Measurements from ENCODE around the gene PHIP. TPM values are rescaled to one million over a fixed set of nuclear protein-coding genes. Genes with fewer than 3 reads are reported as not detected.

Gene PHIP
- total RNA-seq, 4 donors from 2014 or later, result 12.1 to 34.5 (median 20.7) TPM

- in situ Hi-C loops (cut with MboI; ENCODE audit: low pct_ligation_motif_present in 1 of 4, low pct_unique_long_range_greater_than_20kb in 1 of 4, low sequenced_read_pairs in 3 of 4), result no loop called here
- DNase-seq, result no peak
- Histone ChIP-seq H3K9me3 (no peaks in the 10 kb centered on the region), H3K27ac (no peak overlapping the region), H3K36me3 (peaks cover 0 to 57% (median 23%) of the 10 kb centered on the region in 4 donors), H3K27me3 (no peaks in the 10 kb centered on the region), H3K4me1 (peaks cover 0 to 9% (median 2%) of the 10 kb centered on the region in 4 donors), H3K4me3 (no peak overlapping the region)
- TF ChIP-seq, protein P1, sequence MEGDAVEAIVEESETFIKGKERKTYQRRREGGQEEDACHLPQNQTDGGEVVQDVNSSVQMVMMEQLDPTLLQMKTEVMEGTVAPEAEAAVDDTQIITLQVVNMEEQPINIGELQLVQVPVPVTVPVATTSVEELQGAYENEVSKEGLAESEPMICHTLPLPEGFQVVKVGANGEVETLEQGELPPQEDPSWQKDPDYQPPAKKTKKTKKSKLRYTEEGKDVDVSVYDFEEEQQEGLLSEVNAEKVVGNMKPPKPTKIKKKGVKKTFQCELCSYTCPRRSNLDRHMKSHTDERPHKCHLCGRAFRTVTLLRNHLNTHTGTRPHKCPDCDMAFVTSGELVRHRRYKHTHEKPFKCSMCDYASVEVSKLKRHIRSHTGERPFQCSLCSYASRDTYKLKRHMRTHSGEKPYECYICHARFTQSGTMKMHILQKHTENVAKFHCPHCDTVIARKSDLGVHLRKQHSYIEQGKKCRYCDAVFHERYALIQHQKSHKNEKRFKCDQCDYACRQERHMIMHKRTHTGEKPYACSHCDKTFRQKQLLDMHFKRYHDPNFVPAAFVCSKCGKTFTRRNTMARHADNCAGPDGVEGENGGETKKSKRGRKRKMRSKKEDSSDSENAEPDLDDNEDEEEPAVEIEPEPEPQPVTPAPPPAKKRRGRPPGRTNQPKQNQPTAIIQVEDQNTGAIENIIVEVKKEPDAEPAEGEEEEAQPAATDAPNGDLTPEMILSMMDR (IDR thresholded peaks at IDR 0.05), result no peak
- TF ChIP-seq POLR2A (IDR thresholded peaks at IDR 0.05) (no peak), POLR2AphosphoS5 (IDR thresholded peaks at IDR 0.05) (no peak), EP300 (IDR thresholded peaks at IDR 0.05; ENCODE audit: low read depth) (no peak)
- intact Hi-C loops (cut with DNase I; ENCODE audit: low total_unique reads), result no loop called here
- WGBS, 2 donors (ENCODE audit: low coverage in 1 of 2), result 89 to 96% methylated on average over 1 of the region's 1 CpG
These were observed 76.6 kb downstream of the PHIP start for GRCh38 chr6:79001415-79001814.

DNA sequence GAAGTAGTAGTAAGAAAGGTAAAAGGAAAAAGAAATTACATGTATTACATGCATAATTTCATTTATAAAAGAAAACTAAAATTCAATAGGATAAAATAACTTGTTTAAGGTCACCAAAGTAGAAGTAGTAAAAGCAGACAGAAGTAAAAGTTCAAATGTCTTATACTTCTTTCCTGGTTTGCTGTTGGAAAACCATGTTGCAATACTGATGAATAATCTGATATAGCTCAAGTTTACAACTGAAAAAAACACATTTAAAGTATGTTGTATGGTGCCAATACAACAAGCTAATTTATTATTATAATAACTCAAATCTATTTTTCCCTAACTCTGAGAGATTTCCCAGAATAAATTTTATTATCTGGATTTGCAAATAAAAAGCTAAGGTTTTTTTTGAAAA is 78.3 kb downstream of the PHIP start:
- H3K27ac ChIP-seq, result no peak overlapping the region
- DNase-seq, result no peak
- no peaks in the 10 kb centered on the region for H3K4me1 ChIP-seq
- in situ Hi-C loops (cut with MboI; ENCODE audit: low pct_ligation_motif_present in 1 of 4, low pct_unique_long_range_greater_than_20kb in 1 of 4, low sequenced_read_pairs in 3 of 4), result no loop called here
- TF ChIP-seq, protein P1 (IDR thresholded peaks at IDR 0.05), result no peak
- TF ChIP-seq EP300 (IDR thresholded peaks at IDR 0.05; ENCODE audit: low read depth) (no peak), POLR2AphosphoS5 (IDR thresholded peaks at IDR 0.05) (no peak), POLR2A (IDR thresholded peaks at IDR 0.05) (no peak)
- intact Hi-C loops (cut with DNase I; ENCODE audit: low total_unique reads), result no loop called here
- no peak overlapping the region for H3K4me3 ChIP-seq
- peaks cover 0 to 74% (median 31%) of the 10 kb centered on the region in 4 donors for H3K36me3 ChIP-seq
- no peaks in the 10 kb centered on the region for H3K27me3 ChIP-seq
- no peaks in the 10 kb centered on the region for H3K9me3 ChIP-seq

DNA sequence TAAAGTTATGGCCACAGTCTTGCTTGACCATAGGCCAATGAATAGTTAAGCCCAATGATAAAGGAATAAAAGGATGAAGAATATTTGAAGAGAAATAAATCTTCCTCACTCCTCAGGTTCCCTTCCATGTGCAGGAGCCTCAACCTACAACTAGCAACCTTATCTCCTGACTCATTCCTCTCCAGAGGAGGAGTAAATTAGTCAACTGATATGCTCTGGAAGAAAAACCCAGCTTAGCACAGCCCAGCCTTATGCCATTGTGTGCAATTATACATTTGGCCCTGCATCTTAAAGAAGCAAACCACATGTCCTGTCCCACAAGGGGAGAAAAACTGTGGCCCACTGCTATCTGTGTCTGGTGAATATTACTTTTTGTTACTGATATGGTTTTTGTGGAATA is 82.1 kb downstream of the PHIP start:
- H3K27me3 ChIP-seq, result no peaks in the 10 kb centered on the region
- no peak overlapping the region for H3K27ac ChIP-seq
- in situ Hi-C loops (cut with MboI; ENCODE audit: low pct_ligation_motif_present in 1 of 4, low pct_unique_long_range_greater_than_20kb in 1 of 4, low sequenced_read_pairs in 3 of 4) (no loop called here), intact Hi-C loops (cut with DNase I; ENCODE audit: low total_unique reads) (no loop called here)
- H3K4me3 ChIP-seq, result no peak overlapping the region
- H3K9me3 ChIP-seq, result no peaks in the 10 kb centered on the region
- peaks cover 0 to 80% (median 31%) of the 10 kb centered on the region in 4 donors for H3K36me3 ChIP-seq
- no peak for DNase-seq
- no peaks in the 10 kb centered on the region for H3K4me1 ChIP-seq
- TF ChIP-seq POLR2A (IDR thresholded peaks at IDR 0.05), result no peak
- TF ChIP-seq, protein P1 (IDR thresholded peaks at IDR 0.05), result no peak
- no peak for TF ChIP-seq EP300 (IDR thresholded peaks at IDR 0.05; ENCODE audit: low read depth)
- TF ChIP-seq POLR2AphosphoS5 (IDR thresholded peaks at IDR 0.05), result no peak

- H3K27ac ChIP-seq, result no peak overlapping the region
- H3K4me3 ChIP-seq, result no peak overlapping the region
- TF ChIP-seq, protein P1 (IDR thresholded peaks at IDR 0.05), result no peak
- TF ChIP-seq POLR2AphosphoS5 (IDR thresholded peaks at IDR 0.05) (no peak), POLR2A (IDR thresholded peaks at IDR 0.05) (no peak), EP300 (IDR thresholded peaks at IDR 0.05; ENCODE audit: low read depth) (no peak)
- intact Hi-C loops (cut with DNase I; ENCODE audit: low total_unique reads) (no loop called here), in situ Hi-C loops (cut with MboI; ENCODE audit: low pct_ligation_motif_present in 1 of 4, low pct_unique_long_range_greater_than_20kb in 1 of 4, low sequenced_read_pairs in 3 of 4) (no loop called here)
- DNase-seq, result no peak
- H3K27me3 ChIP-seq, result no peaks in the 10 kb centered on the region
- no peaks in the 10 kb centered on the region for H3K4me1 ChIP-seq
- H3K36me3 ChIP-seq, result peaks cover 0 to 86% (median 28%) of the 10 kb centered on the region in 4 donors
- H3K9me3 ChIP-seq, result no peaks in the 10 kb centered on the region
- WGBS, 2 donors (ENCODE audit: low coverage in 1 of 2), result 94 to 100% methylated on average over 1 of the region's 1 CpG
These were observed 82.7 kb downstream of the PHIP start for GRCh38 chr6:78995346-78995745.
